GM18868 (cell line): ENCODE measurements around the gene TH.

Source experiments
- ATAC-seq: cut with Tn5 transposase; IDR thresholded peaks from one replicate; pipeline ENCODE4 v1.9.1; 2021; ENCODE audit warnings: mild to moderate bottlenecking, moderate library complexity; ENCODE audit not compliant: unreplicated experiment

Gene TH

DNA sequence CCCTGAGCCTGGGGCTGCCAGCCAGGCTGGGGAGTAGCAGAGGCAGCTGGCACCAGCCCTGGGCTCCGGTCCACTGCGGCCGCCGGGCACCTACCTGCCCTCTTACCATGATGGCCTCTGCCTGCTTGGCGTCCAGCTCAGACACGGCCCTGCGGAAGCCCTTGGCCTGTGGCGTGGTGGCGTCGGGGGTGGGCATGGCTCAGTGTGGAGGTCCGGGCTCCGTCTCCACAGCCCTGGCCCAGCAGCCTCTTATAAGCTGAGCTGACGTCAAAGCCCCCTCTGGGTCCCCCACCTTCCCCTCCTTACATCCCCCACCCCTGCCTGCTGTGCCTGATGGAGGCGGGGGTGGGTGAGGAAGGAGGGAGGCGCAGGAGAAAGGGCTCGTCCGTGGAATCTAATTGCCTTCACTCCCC lies at the start of gene TH:
Gene TH (minus strand): TSS at position 225 of the 413 bp plus-strand sequence. CDS start 29 bp downstream, at position 196.
- ATAC-seq = no peak

DNA sequence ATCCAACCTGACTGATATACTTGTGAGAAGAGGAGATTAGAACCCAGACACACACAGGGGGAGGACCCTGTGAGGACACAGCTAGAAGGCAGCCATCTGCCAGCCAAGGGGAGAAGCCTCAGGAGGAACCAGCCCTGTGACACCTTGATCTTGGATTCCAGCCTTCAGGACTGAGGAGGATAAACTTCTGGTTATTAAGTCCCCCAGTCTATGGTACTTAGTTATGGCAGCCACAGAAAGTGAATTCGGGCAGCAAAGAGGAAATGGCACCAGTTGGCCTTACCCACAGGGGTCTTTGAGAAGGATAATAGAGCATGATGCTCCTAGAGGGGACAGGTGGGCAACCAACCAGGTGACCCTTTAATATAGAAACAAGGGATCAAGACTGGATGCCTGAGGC lies 49.4 kb upstream of the TH start:
- ATAC-seq = no peak

DNA sequence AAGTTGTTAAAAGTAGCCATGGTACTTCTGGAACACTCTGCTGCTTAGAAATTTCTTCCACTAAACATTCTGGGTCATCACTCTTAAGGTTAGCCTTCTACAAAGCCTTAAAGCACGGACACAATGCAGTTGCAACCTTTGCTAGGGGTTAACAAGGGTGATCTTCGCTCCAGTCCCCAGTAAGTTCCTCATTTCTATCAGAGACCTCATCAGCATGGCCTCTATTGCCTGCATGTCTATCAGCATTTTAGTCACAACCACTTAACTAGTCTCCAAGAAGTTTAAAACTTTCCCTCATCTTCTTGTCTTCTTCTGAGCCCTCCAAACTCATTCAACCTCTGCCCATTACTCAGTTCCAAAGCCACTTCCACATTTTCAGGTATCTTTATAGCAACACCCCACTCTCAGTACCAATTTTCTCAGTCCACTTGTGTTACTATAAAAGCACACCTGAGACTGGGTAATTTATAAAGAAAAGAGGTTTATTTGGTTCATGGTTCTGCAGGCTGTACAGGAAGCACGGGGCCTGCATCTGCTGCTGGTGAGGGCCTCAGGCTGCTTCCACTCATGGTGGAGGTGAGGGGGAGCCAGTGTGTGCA lies 48.7 kb upstream of the TH start:
- no peak for ATAC-seq

DNA sequence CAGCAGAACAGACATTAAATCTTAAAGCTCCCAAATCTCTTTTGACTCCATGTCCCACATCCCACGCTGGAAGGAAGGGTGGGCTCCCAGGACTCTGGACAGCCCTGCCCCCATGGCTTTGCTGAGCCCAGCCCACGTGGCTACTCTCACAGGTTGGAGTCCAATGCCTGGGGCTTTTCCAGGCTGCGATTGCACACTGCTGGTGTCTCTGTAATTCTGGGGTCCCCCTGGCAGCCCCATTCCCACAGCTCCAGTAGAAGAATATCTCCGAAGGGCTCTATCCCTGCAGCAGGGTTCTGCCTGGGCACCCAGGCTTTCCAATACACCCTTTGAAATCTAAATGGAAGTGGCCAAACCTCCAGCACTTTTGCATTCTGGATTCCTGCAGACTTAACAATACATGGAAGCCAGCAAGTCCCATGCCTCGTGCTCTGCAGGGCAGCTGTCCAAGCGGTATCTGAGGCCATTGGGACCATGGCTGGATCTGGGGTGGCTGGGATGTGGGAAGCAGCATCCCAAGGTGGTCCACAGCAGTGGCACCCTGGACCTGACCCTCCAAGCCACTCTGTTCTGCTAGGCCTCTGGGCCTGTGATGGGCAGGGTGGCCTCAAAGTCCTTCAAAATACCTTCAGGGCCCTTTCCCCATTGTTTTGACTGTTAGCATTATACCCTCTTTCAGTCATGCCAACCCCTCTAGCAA lies 47.9 kb upstream of the TH start:
- ATAC-seq = no peak

DNA sequence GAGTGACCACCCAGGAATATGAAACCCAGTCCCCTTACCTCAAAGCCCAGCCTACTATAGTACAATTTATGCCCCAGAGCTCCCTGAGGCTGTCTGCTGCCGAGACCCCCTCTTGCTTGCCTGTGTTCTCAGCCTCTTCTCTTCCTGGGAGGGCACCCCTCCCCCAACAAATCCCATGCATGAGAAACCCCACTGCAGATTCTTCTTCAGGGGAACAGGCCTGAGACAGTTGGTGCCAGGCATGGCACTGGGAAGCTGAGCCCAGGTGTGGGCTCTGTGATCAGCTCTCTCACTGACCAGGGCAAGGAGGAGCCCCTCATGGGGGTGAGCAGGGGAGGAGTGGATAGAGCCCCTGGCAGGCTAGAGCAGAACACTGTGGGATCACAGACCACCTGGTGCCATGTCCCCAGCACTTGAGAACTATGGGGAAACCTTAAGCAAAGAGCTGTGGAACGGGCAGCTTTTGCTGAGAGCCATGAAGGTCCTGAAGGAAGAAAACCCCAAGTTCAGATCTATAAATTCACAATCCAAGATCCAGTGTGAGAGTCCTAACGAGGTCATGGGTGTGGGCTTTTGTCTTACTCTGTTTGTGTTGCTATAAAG lies 46.5 kb upstream of the TH start:
- ATAC-seq = no peak

DNA sequence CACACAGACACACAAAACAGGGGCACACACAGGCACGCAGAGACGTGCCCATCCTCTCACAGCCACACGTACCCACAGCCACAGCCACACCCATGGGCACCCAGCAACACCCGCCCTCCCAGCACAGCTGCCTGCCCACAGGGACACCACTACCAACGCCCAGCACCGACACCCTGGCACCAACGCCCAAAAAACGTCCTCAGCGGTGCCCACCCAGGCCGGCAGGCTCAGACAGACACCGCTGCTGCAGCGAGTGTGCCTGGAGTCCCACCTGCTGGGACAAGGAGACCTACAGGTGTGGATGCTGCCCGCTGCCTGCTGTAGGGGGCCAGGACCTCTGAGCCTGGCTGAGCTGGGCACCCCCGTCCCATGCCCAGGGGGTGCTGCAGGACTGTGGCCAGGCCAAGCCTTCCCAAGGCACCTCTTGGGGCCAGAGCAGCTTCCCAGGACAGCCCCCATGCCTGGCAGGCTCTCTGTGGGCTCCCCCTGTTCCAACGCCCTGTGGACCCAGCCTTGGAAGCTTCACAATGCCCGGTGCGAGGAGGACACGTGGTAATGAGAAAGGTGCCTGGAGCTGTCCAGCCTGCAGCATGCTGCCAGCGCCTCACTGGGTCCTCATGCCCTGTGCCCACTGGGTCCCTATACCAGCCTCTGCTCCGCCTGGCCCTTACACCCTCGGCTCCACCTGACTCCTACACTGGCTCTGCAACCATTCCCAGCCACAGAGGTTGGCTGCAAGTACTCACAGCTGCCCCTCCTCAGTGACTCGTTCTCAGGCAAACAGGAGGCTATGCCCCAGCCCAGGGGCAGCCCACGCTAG lies 45.8 kb upstream of the TH start:
- no peak for ATAC-seq

DNA sequence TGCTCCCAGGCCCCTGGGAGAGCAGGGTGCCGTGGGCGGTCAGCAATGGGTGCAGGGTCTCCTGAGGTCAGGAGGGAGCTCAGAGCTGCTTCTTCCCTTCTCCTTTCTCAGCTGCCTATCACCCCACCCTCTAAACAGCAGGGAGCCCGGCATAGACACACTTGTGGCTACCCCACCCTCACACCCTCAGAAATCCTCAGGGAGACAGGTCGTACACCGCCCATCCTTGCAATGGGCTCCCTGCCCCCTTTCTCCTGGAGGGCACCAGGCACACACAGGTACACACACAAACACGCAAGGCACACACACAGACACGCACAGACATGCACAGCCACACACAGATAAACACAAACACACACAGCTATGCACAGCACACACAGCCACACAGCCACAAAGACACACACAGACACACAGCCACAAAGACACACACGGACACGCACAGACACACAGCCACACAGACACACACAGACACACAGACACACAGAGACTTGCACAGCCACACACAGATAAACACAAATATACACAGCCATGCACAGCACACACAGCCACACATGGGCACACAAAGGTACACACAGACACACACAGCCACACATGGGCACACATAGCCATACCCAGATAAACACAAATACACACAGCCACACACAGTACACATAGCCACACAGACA lies 44.9 kb upstream of the TH start:
- no peak for ATAC-seq

DNA sequence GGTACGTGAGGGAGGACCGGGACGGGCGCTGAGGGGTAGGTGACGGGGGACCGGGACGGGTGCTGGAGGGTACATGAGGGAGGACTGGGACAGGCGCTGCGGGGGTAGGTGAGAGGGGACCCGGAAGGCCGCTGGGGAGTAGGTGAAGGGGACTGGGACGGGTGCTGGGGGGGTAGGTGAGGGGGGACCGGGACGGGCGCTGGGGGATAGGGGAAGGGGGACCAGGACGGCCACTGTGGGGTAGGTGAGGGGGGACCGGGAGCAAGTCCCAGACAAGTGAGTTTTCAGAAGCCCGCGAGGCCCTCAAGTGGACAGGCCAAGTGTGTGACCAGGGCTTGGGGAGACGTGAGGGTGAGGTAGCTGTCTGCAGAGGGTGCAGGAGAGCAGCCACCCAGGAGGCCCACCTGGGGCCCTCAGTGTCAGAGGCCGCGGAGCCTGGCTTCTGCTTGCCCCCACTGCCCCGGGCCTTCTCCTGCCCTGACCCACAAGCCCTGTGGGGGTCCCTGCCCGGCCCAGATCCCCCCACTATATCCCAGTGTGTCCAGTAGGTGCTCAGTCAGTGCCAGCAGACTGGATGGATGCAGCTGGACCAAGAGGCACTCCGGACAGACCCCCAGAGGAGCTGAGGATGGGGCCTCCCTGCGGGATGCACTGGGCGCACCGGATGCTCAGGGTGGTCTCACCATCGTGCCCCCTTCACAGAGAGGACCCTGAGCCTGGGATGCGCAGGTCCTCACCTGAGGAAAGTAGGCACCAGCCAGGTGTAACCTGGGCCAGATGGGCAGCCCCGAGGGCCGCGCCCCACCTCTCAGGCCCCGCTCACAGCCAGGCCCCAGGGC lies 44.2 kb upstream of the TH start:
- no peak for ATAC-seq

DNA sequence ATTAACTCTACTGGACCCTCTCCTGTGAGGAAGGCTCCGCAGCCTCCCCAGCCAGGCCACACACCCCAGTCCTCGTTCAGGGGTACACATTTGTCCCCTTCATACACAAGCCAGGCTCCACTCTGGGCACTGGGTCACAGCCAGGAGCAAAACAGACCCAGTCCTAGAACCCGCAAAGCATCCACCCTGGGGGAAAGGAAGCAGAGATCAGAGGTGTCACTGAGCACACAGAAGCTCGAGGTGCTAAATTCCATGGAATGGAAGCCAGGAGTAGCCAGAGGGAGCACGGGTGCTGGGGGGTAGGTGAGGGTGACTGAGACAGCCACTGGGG lies 43.6 kb upstream of the TH start:
- no peak for ATAC-seq

DNA sequence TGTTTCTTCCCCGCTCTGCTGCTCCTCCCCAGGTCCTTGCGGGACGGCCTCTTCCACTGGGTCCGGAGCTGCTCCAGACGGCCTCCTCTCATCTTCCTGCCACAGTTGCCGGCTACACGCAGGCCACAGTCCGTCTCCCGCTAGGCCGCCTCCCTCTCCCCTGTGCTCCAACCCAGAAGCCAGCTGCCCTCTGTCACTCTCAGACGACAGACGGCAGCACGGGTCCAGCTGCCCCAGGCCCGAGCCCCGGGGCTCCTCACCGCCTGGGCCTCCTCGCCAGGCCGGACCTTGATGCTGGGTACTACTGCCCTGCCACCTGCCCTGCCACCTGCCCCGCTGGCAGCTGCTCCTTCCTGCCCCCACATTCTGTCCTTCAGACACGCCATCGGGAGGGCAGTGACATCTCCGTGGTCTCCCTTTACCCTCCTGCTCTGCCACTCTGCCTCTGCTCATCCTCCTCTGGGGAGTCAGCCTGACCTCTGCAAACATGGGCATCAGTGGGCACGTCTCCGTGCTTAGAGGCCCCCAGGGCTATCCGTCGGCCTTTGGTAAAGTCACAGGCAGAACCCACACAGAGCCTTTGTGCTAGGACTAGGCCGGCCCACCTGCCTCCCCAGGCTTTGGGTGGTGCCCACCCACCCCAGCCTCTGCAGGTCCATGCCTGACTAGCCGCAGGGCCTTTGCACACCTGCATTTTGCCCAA lies 43.1 kb upstream of the TH start:
- ATAC-seq = no peak

DNA sequence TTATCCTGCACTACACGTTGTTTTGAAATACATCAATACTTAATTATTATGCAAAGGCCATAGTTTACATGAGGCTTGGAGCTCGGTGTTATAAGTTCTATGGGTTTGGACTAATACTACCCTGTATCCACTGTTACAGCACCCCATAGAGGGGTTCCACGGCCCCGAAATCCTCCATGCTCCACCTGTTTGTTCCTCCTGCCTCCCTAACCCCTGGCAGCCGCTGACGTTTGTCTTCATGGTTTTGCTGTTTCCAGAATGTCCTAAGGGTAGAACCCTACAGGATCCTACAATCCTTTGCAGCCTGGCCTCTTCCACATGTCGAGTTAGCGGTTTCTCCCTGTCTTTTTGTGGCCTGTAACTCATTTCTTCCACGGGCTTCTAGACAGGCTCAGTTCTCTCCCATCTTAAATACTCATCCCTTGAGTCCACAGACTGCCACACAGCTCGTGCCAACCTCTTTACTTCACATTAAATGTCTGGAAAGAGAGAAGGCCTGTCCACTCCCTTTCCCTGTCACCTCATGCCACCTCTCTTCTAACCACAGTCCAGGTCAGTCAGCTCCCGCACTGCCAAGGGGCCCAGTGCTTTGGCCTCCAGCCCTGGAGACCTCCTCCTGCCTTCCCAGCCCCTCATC lies 42.4 kb upstream of the TH start:
- no peak for ATAC-seq

DNA sequence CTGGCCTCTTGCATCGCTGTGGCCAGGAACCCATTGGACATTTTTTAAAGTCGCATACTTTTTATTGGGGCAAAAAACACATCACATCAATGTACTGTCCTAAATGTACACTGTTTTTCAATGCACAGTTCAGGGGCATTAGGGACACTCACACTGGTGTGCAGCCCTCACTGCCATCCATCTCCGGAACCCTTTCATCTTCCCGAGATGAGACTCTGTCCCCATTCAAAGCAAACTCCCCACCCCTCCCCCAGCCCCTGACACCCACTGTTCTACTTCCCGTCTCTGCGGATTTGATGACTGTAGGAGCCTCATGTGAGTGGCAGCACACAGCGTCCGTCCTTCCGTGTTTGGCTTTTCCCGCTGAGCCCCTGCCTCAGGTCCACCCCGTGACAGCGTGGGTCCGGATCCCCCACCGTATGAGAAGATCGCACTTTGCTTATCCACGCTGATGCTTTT lies 41.8 kb upstream of the TH start:
- ATAC-seq = no peak

DNA sequence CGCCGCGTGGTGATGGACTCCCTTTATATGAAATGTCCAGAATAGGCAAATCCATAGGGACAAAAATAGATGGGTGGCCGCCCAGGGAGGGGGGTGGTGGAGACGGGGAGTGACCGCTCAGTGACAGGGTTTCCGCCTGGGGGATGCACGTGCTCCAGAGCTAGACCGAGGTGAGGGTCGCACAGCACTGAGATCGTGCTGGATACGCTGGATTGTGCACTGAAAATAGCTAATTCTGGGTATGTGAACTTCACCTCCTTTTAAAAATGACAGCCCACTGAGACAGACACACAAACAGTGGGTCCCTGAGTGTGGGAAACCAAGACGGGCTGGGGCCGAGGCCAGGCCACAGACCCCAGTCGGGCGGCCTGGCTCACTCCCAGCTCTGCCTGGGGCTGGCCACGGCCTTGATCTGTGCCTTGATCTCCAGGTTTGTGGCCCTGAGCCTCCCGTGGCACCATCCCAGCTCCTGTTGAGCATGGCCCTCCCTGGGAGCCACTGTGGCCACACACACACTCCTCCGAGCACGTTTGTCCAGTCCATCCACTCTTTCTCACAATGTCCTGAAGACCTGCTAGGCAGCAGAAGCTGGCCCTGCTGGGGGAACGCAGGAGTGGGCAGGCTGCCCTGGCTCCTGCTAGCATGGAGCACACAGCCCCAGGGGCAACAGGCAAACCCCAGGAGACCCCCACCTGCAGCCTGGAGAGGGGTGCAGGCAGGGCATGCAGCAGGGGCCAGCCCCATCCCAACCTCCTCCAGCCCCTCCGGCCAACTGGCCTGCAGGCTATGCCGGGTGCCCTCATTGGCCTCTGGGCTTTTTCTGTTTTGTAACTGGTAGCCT lies 41.0 kb upstream of the TH start:
- no peak for ATAC-seq

DNA sequence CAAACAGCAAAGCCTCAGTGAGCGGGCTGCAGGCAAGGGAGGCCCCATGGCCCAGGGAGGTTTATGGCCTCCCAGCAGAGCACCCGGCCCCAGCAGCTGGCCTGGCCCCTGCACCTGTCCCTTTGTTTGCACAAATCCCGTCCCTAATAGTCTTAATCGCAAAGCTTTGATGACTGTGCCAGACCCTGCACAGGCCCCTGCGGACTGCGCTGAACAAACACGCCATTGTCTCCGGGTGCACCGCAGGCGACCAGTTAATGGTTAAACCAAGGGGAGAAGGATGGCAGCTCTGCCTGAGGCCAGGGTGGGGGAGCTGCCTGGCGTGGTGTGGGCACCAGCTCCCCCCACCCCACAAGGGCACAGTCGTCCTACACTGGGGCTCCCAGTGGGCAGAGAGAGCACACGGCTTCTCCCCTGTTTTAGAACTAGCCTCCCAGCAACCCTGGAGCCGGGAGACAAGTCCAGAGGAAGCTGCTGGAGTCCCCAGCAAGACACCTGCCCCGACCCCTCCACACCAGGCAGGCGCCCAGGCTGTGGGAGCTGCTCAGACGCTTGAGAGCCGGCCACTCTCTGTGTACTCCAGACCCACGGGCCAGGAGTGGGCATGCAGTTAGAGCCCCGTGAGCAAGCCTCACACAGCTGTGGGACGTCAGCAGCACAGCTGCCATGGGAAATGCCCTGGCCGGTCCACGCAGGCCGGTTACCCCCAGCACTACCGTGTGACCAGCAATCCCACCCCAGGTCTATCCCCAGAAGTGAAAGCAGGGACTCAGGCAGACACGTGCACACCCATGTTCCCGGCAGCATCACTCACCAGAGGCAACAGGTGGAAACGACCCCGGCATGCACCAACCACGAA lies 39.7 kb upstream of the TH start:
- ATAC-seq = no peak

DNA sequence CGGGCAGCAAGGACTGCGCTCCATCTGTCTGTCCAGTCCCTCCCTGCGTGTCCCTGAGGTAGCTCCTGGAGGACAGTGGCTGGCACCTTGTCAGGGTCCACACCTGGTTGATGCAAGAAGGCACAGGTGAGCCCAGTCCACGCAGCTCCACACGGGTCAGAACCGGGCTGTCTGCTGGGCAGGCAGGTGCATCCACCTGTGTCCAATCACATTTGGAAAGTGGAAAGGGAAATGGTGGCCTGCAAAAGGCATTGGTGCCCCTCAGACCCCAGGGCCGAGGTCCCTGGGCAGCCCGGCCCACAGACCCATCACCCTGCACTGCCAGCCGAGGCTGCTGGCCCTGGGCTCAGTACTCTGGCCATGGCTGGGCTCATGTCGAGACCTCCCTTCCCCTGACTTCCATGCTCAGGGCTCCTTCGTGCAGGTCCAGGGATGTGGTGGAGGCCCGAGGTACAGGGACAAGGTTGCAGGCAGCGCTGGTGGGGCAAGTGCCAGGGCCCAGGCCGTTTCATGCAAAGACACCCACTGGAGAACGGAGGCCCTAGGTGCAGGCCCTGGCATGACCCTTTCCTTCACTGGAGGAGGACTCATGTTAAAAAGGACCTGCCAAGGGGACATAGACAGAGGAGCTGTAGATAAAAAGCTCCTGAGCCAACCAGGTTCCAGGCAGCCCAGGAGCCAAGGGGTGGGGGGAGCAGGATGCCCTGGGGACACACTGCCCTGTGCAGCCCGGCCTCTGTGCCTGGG lies 38.9 kb upstream of the TH start:
- ATAC-seq = no peak

DNA sequence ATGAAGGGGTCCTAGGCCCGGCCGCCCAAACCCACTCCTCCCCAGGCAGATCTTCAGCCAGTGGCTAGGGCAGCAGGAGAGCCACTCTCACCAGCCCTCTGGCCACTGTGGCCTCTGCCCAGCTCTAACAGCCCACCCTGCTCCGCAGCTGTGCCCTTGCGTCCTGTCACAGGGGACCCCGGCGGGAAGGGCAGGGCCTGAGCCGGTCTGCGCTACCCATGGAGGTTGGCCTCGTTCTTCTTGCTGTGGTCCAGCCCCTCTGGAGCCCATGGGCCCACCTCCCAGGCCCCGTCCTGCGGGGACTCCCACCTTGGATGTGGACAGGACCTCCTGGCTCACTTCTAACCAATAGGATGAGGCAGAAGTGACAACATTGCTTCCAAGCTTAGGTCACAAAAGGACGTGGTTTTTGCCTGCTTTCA lies 38.3 kb upstream of the TH start:
- no peak for ATAC-seq

DNA sequence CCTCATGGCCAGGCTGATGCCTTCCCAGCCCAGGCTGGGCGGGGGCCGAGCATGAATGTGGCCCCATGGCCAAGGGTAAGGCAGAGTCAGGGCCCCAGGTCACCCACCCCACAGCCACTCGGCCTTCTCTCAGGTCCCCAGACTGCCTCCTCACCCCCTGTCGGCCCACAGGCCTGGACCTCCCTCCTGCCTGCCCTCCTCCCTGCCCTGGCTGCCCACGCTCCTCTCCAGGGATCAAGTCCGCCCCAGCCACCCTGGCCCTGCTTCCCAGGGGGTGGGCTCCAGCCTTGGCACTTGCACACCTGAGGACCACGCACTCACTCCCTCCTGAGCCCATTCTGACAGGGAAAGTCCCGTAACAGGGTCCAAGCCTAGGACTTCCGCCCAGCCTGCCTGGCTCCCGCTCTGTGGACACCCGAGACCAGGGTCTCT lies 37.8 kb upstream of the TH start:
- ATAC-seq = no peak
